ENCODE measurements around the gene SMARCAD1.

DNA sequence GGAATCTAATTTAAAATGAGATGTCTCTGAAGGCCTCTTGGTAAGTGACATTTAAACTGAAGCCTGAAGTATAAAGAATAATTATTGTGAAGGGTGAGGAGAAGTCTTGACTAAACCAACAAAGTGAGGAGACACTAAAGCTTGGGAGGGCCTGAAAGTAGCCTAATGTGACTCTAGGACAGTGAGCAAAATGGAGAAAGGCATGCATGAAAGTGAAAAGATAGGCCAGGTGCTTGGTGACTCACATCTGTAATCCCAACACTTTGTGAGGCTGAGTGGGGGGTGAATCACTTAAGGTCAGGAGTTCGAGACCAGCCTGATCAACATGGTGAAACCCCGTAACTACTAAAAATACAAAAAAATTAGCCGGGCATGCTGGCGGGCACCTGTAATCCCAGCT lies 46.9 kb upstream of the SMARCAD1 start:
- TF ChIP-seq TAF15 (IDR thresholded peaks at IDR 0.05; ENCODE audit: low read depth, low read length) (no peak), ZNF175 (CRISPR knock-in tag; IDR thresholded peaks at IDR 0.05; ENCODE audit: low read depth) (no peak), FIP1L1 (IDR thresholded peaks at IDR 0.05; ENCODE audit: low read depth, low read length, poor library complexity, severe bottlenecking) (no peak), ZNF212 (CRISPR knock-in tag; IDR thresholded peaks at IDR 0.05) (no peak)

Data from K562 (cell line).